CD4-positive, alpha-beta T cell treated with Interleukin-17A for 1 hour (primary cell): ENCODE measurements around the gene NEMF.
"Not testable (repeated sequence)": the region's sequence is repeated elsewhere in the genome, so short reads cannot be mapped to it uniquely, and the experiment has no call there.

ENCODE experiments used
- DNase-seq: peaks from one replicate; pipeline ENCODE4 v3.0.0-alpha.2; 2020

Gene NEMF

GRCh38 chr14:49796025-49796424, 56.6 kb downstream of the NEMF start:
- no peak for DNase-seq

- DNase-seq: no peak
Measured at GRCh38 chr14:49792618-49793017, 60.0 kb downstream of the NEMF start.

- DNase-seq: no peak
Measured at GRCh38 chr14:49786315-49786714, 66.3 kb downstream of the NEMF start.

DNA sequence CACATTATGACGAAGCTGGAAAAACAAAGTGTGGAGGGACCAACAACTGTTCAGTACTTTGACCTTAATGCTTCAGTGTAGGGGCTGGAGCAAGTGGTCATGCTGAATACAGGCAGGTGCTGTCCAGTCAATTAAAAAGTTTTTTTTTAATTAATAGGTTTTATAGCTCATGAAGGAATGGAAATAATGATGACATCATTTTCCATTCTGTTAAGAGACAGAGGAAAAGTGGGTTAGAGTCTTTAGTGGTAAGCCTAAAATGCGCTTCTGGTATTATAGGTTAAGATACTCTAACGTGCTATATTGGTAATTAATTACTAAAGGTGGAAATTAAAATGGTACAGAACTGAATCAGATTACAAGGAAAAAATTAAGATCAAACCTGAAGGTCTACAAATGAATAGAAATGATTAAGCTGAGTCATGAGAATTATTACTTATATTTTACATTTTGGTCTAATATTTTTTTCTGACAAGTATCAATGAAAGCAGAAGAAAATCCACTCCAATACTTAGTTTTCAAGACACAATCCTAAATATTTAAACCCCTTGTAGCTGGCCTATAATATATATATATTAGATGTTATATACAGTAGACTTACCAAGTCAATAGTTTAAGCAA, 69.1 kb downstream of the NEMF start:
- DNase-seq: no peak

DNA sequence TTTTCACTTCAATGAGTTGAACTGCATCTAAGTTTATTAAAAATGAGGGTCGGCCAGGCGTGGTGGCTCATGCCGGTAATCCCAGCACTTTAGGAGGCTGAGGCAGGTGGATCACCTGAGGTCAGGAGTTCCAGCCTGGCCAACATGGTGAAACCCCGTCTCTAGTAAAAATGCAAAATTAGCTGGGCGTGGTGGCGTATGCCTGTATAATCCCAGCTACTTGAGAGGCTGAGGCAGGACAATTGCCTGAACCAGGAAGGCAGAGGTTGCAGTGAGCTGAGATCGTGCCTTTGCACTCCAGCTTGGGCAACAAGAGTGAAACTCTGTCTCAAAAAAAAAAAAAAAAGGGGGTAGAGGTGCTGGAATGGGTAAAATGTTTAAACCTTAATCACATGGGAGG, 71.5 kb downstream of the NEMF start:
- DNase-seq: not testable (repeated sequence)

DNA sequence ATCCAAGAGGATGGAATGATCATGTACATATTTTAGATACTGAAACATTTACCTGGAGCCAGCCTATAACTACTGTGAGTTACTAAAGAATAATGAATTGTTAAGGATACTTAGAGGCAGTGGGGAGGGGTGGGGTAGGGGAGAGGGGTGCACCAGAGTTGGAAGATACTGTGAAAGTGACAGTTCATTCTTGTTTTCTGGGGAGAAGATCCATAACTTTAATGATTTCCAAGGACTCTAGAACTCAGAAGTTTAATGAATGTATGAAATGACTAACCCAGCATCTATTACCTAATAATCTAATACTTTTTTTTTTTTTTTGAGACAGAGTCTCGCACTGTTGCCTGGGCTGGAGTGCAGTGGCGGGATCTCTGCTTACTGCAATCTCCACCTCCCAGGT, 74.2 kb downstream of the NEMF start:
- DNase-seq: no peak

DNA sequence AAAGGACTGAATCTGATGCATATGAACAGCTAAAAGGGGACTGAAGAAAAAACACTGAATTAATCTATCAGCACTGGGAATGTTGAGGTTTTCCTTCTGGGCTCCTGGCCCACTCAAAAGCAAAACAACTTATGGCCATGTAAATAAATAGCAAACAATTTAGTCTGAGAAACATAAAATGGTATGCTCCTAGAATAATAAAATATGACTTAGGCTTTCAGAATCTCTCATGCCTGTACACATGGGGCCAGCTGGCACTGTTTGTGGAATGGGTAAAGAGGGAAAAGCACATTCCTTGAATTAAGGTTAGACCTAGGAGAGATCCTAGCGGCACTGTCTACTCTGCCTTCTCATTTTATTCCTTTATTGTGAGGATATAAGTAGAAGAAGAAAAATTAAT, 78.5 kb downstream of the NEMF start:
- no peak for DNase-seq

DNA sequence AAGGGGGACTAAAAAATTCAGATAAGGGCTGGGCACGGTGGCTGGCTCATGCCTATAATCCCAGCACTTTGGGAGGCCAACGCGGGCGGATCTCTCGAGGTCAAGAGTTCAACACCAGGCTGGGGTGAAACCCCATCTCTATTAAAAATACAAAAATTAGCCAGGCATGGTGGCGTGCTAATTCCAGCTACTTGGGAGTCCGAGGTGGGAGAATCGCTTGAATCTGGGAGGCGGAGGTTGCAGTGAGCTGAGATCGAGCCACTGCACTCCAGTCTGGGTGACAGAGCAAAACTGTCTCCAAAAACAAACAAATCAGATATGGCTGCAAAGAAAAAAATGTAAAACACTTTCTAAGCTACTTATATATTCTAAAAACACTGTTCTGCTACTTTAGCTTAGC, 80.9 kb downstream of the NEMF start:
- DNase-seq: not testable (repeated sequence)

DNA sequence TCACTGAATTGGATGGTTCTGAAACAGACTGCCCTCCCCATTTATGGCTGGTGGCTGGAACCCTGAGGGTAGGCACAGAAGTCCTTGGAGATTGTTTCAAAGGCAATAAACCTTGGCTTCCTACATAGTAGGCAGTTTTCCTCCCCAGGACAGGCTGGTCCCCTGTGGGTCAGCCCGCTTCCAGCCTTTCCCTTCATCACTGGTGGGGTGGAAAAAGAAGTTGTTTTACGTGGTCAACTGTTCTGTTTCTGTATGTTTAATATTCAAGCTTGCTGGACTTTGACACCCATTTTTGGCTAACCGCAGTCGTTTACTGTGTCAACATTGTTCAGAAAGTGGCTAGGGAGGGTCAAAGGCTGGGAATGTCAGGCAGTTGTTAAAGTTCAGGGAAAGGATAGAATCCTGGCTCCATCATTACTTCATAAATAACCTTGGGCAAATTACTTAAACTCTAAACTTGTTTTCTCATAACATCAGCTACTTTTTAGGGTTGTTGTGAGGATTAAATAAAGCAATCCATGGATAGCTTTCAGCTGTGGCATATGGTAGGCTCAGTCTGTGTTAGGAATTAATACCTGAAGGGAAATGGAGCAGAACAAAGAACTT, 82.3 kb downstream of the NEMF start:
- no peak for DNase-seq

- DNase-seq: no peak
Measured at GRCh38 chr14:49769581-49770211, 82.9 kb downstream of the NEMF start.

DNA sequence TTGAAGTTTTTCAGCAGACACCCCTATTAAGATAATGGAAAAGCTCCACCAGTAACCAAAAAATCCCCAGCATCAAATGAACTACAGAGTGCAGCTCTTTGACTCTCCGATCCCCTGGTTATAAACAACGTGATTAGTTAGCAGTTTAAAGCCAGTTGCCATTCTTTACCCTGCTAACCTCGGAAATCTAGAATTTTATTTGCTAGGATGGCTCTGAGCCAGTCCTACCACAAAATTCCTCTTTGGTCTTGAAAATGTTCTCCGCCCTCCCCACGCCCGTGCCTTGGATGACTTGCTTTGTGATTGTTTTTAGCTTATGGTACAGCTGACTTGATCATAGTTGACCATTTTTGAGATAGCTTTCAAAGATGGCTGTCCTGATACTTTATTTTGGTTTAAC, 83.4 kb downstream of the NEMF start:
- DNase-seq: no peak

- peak; percentile 81 for DNase-seq
Measured at GRCh38 chr14:49768301-49769121, 84.1 kb downstream of the NEMF start.

DNA sequence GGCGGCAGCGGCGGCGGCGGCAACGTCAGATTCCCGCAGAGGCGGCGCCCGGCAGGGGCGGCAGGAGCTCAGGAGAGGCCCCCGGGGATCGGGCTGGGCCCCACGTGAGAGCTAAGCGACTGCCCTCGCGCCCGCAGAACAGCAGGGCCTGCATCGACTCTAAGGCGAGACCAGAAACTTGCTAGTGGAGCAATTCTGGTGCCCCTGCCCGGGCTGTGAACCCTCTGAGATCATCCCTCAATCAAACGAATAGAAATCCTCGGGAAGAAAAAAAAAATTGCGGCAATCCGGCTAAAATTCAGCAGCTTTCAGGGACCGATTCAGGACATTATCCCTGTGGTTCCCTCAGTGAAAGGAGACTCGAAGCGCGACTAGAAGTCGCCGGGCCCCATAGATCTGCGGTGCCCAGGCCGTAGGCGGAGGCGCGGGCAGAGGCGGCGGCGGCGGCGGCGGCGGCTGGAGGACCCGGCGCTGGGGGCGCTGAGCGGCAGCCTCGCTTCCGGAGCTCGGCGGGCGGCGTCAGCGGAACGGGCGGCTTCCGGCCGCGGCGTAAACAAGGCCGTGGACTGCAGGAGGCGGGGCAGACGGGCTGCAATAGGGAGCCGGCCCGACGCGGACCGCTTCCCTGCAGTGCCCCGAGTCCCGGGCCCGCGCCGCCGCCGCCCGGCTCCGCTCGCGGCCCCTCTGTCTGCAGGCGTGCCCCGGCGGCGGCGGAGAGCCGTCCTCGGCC, 84.9 kb downstream of the NEMF start, which contains the start of gene KLHDC2:
KLHDC2 (plus strand) TSS at position 583 of the 730 bp plus-strand sequence. CDS start 316 bp downstream, outside the sequence.
- DNase-seq: peak; percentile 89

DNA sequence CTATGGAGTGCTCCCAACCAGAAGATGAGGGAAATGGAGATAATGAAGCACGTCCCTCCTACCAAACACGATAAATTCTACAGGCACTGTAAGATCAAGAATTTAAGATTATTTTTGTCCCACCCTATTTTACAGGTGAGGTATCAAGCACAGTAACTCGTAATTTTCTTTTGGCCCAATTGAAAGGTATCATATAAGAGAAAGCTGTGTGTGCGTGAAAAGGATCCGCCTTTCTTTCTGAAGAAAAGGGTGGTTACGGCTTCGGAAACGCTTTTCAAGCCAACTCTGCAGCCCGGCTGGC, 85.4 kb downstream of the NEMF start:
- DNase-seq: no peak

GRCh38 chr14:49766839-49767238, 85.7 kb downstream of the NEMF start:
- DNase-seq: peak; percentile 4

GRCh38 chr14:49761839-49762551, 90.6 kb downstream of the NEMF start:
- no peak for DNase-seq

DNA sequence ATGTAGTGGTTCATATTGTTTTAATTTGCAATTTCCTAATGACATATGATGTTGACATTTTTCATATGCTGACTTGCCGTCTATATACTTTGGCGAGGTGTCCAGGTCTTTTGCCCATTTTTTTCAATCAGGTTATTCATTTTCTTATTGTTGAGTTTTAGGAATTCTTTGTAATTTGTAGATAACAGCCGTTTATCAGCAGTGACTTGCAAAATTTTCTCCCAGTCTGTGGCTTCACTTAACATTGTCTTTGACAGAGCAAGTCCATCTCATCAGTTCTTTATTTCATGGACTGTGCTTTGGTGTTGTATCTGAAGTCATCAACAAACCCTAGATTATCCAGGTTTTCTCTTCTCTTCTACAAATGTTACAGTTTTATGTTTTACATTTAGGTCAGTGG, 97.2 kb downstream of the NEMF start:
- DNase-seq: no peak

DNA sequence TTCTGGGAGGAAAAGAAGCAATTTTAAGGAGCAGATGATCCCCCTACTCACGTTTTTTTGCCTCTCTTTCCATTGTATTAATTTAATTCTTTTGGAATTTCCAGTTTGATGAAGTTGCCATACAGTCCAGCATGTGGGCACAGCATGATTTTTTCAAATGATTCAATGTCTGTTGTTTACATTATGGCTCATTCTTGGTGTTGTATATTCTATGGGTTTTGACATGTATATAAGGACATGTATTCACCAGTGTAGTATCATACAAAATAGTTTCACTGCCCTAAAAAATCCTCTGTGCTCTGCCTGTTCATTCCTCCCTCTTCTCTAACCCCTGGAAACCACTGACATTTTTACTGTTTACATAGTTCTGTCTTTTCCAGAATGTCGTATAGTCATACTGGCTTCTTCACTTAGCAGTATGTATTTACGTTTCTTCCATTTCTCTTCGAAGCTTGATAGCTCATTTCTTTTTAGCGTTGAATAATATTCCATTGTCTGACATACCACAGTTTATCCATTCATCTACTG, 98.0 kb downstream of the NEMF start:
- DNase-seq: no peak

- DNase-seq: not testable (repeated sequence)
Measured at GRCh38 chr14:49746476-49746875, 106.1 kb downstream of the NEMF start.

GRCh38 chr14:49745191-49745590, 107.4 kb downstream of the NEMF start:
- no peak for DNase-seq

DNA sequence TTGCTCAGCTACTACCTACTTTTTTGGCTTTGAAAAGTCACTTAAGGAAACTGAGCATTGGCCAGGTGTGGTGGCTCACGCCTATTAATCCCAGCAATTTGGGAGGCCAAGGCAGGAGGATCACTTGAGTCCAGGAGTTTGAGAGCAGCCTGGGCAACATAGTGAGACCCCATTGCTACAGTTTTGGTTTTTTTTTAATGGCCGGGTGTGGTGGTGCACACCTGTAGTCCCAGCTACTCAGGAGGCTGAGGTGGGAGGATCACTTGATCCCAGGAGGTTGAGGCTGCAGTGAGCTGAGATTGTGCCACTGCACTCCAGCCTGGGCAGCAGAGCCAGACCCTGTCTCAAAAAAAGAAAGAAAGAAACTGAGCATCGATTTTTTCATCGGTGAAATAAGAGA, 116.9 kb downstream of the NEMF start:
- DNase-seq: not testable (repeated sequence)

DNA sequence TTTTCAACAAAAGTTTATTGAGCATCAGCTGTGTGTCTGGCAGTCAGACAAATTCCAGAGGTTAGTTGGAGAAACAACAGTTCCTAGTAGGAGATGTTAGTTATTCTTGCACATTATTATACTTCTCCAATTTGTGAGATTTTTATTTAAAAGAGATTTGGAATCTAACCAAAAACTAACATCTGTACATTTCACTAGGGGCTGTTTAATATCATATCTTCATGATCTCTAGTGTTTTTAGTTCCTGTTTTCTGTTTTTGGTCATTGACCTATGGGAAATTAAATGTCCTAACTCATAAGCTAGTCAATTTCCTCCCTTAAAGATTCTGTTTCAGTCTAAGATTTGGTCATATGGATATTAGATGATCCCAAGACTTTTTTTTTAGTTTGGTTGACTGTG, 118.8 kb downstream of the NEMF start:
- no peak for DNase-seq
